ENCODE results near the gene GRB10.

GRB10 gene

GRCh38 chr7:50782375-50783208 is at the start of gene GRB10:
GRB10 (minus strand) TSS chr7:50782896; CDS start chr7:50732322, 50,574 bp downstream.
- H3K36me3 Mint-ChIP-seq (ENCODE audit: insufficient read depth) = no peaks in the 10 kb centered on the region
- no peak for DNase-seq (ENCODE audit: low spot score in 2 of 2)
- H3K27ac Mint-ChIP-seq (ENCODE audit: low read depth) = no peak within 1 kb of the TSS
- peak within 1 kb of the TSS; percentile 49 for H3K4me3 Mint-ChIP-seq
- H3K27me3 Mint-ChIP-seq = peaks cover 76% of the 10 kb centered on the region
- H3K4me1 Mint-ChIP-seq = peaks cover 9% of the 10 kb centered on the region
- no peak for ATAC-seq (replicated peaks; ENCODE audit: extremely low read depth, poor library complexity, severe bottlenecking)
- no peaks in the 10 kb centered on the region for H3K9me3 Mint-ChIP-seq

- DNase-seq (ENCODE audit: low spot score in 2 of 2) = no peak
- no peak overlapping the region for H3K27ac Mint-ChIP-seq (ENCODE audit: low read depth)
- no peaks in the 10 kb centered on the region for H3K4me1 Mint-ChIP-seq
- ATAC-seq (replicated peaks; ENCODE audit: extremely low read depth, poor library complexity, severe bottlenecking) = no peak
- H3K36me3 Mint-ChIP-seq (ENCODE audit: insufficient read depth) = peaks cover 2% of the 10 kb centered on the region
- no peaks in the 10 kb centered on the region for H3K9me3 Mint-ChIP-seq
- H3K4me3 Mint-ChIP-seq = no peak overlapping the region
- peaks cover 19% of the 10 kb centered on the region for H3K27me3 Mint-ChIP-seq
Measured at GRCh38 chr7:50828801-50829200, 46.1 kb upstream of the GRB10 start.

- Mint-ChIP-seq H3K4me3 (no peak overlapping the region), H3K9me3 (no peaks in the 10 kb centered on the region), H3K27me3 (peaks cover 12% of the 10 kb centered on the region), H3K27ac (ENCODE audit: low read depth) (no peak overlapping the region), H3K4me1 (no peaks in the 10 kb centered on the region), H3K36me3 (ENCODE audit: insufficient read depth) (peaks cover 2% of the 10 kb centered on the region)
- ATAC-seq (replicated peaks; ENCODE audit: extremely low read depth, poor library complexity, severe bottlenecking) = no peak
- DNase-seq (ENCODE audit: low spot score in 2 of 2) = no peak
Measured at GRCh38 chr7:50828116-50828515, 45.4 kb upstream of the GRB10 start.

- peaks cover 2% of the 10 kb centered on the region for H3K36me3 Mint-ChIP-seq (ENCODE audit: insufficient read depth)
- peaks cover 9% of the 10 kb centered on the region for H3K27me3 Mint-ChIP-seq
- H3K27ac Mint-ChIP-seq (ENCODE audit: low read depth) = no peak overlapping the region
- no peaks in the 10 kb centered on the region for H3K4me1 Mint-ChIP-seq
- ATAC-seq (replicated peaks; ENCODE audit: extremely low read depth, poor library complexity, severe bottlenecking) (no peak), DNase-seq (ENCODE audit: low spot score in 2 of 2) (no peak)
- H3K9me3 Mint-ChIP-seq = no peaks in the 10 kb centered on the region
- H3K4me3 Mint-ChIP-seq = no peak overlapping the region
Measured at GRCh38 chr7:50827281-50827680, 44.6 kb upstream of the GRB10 start.

GRCh38 chr7:50826371-50827172 is 43.9 kb upstream of the GRB10 start:
- Mint-ChIP-seq H3K4me1 (no peaks in the 10 kb centered on the region), H3K27me3 (peaks cover 10% of the 10 kb centered on the region), H3K27ac (ENCODE audit: low read depth) (no peak overlapping the region), H3K4me3 (no peak overlapping the region), H3K36me3 (ENCODE audit: insufficient read depth) (no peaks in the 10 kb centered on the region), H3K9me3 (no peaks in the 10 kb centered on the region)
- no peak for DNase-seq (ENCODE audit: low spot score in 2 of 2)
- no peak for ATAC-seq (replicated peaks; ENCODE audit: extremely low read depth, poor library complexity, severe bottlenecking)

- no peak for ATAC-seq (replicated peaks; ENCODE audit: extremely low read depth, poor library complexity, severe bottlenecking)
- Mint-ChIP-seq H3K9me3 (no peaks in the 10 kb centered on the region), H3K4me1 (no peaks in the 10 kb centered on the region), H3K4me3 (no peak overlapping the region), H3K27ac (ENCODE audit: low read depth) (no peak overlapping the region), H3K36me3 (ENCODE audit: insufficient read depth) (no peaks in the 10 kb centered on the region), H3K27me3 (peaks cover 18% of the 10 kb centered on the region)
- no peak for DNase-seq (ENCODE audit: low spot score in 2 of 2)
Measured at GRCh38 chr7:50825465-50825864, 42.8 kb upstream of the GRB10 start.

- peaks cover 18% of the 10 kb centered on the region for H3K27me3 Mint-ChIP-seq
- no peaks in the 10 kb centered on the region for H3K36me3 Mint-ChIP-seq (ENCODE audit: insufficient read depth)
- no peak overlapping the region for H3K27ac Mint-ChIP-seq (ENCODE audit: low read depth)
- no peak overlapping the region for H3K4me3 Mint-ChIP-seq
- H3K4me1 Mint-ChIP-seq = no peaks in the 10 kb centered on the region
- DNase-seq (ENCODE audit: low spot score in 2 of 2) = no peak
- no peak for ATAC-seq (replicated peaks; ENCODE audit: extremely low read depth, poor library complexity, severe bottlenecking)
- H3K9me3 Mint-ChIP-seq = no peaks in the 10 kb centered on the region
Measured at GRCh38 chr7:50824882-50825281, 42.2 kb upstream of the GRB10 start.

GRCh38 chr7:50822706-50823105 is 40.0 kb upstream of the GRB10 start:
- Mint-ChIP-seq H3K4me3 (no peak overlapping the region), H3K27ac (ENCODE audit: low read depth) (no peak overlapping the region), H3K9me3 (no peaks in the 10 kb centered on the region), H3K4me1 (no peaks in the 10 kb centered on the region), H3K27me3 (peaks cover 27% of the 10 kb centered on the region), H3K36me3 (ENCODE audit: insufficient read depth) (no peaks in the 10 kb centered on the region)
- no peak for DNase-seq (ENCODE audit: low spot score in 2 of 2)
- ATAC-seq (replicated peaks; ENCODE audit: extremely low read depth, poor library complexity, severe bottlenecking) = no peak

- no peaks in the 10 kb centered on the region for H3K9me3 Mint-ChIP-seq
- ATAC-seq (replicated peaks; ENCODE audit: extremely low read depth, poor library complexity, severe bottlenecking) (no peak), DNase-seq (ENCODE audit: low spot score in 2 of 2) (no peak)
- no peaks in the 10 kb centered on the region for H3K36me3 Mint-ChIP-seq (ENCODE audit: insufficient read depth)
- H3K4me1 Mint-ChIP-seq = no peaks in the 10 kb centered on the region
- no peak overlapping the region for H3K4me3 Mint-ChIP-seq
- H3K27ac Mint-ChIP-seq (ENCODE audit: low read depth) = no peak overlapping the region
- H3K27me3 Mint-ChIP-seq = peaks cover 28% of the 10 kb centered on the region
Measured at GRCh38 chr7:50822110-50822509, 39.4 kb upstream of the GRB10 start.

- Mint-ChIP-seq H3K4me1 (no peaks in the 10 kb centered on the region), H3K36me3 (ENCODE audit: insufficient read depth) (no peaks in the 10 kb centered on the region), H3K27ac (ENCODE audit: low read depth) (no peak overlapping the region), H3K27me3 (peaks cover 33% of the 10 kb centered on the region), H3K4me3 (no peak overlapping the region), H3K9me3 (no peaks in the 10 kb centered on the region)
- ATAC-seq (replicated peaks; ENCODE audit: extremely low read depth, poor library complexity, severe bottlenecking) (no peak), DNase-seq (ENCODE audit: low spot score in 2 of 2) (no peak)
Measured at GRCh38 chr7:50821457-50822008, 38.8 kb upstream of the GRB10 start.

- DNase-seq (ENCODE audit: low spot score in 2 of 2) (no peak), ATAC-seq (replicated peaks; ENCODE audit: extremely low read depth, poor library complexity, severe bottlenecking) (no peak)
- Mint-ChIP-seq H3K36me3 (ENCODE audit: insufficient read depth) (no peaks in the 10 kb centered on the region), H3K27ac (ENCODE audit: low read depth) (no peak overlapping the region), H3K9me3 (no peaks in the 10 kb centered on the region), H3K27me3 (peaks cover 45% of the 10 kb centered on the region), H3K4me3 (no peak overlapping the region), H3K4me1 (no peaks in the 10 kb centered on the region)
Measured at GRCh38 chr7:50818324-50818723, 35.6 kb upstream of the GRB10 start.

GRCh38 chr7:50817561-50817960 is 34.9 kb upstream of the GRB10 start:
- no peak overlapping the region for H3K4me3 Mint-ChIP-seq
- H3K9me3 Mint-ChIP-seq = no peaks in the 10 kb centered on the region
- DNase-seq (ENCODE audit: low spot score in 2 of 2) (no peak), ATAC-seq (replicated peaks; ENCODE audit: extremely low read depth, poor library complexity, severe bottlenecking) (no peak)
- H3K4me1 Mint-ChIP-seq = no peaks in the 10 kb centered on the region
- H3K27me3 Mint-ChIP-seq = peaks cover 45% of the 10 kb centered on the region
- H3K36me3 Mint-ChIP-seq (ENCODE audit: insufficient read depth) = no peaks in the 10 kb centered on the region
- H3K27ac Mint-ChIP-seq (ENCODE audit: low read depth) = no peak overlapping the region

GRCh38 chr7:50815138-50815537 is 32.4 kb upstream of the GRB10 start:
- Mint-ChIP-seq H3K27ac (ENCODE audit: low read depth) (no peak overlapping the region), H3K36me3 (ENCODE audit: insufficient read depth) (no peaks in the 10 kb centered on the region), H3K9me3 (no peaks in the 10 kb centered on the region), H3K27me3 (peaks cover 40% of the 10 kb centered on the region), H3K4me1 (no peaks in the 10 kb centered on the region), H3K4me3 (no peak overlapping the region)
- ATAC-seq (replicated peaks; ENCODE audit: extremely low read depth, poor library complexity, severe bottlenecking) (no peak), DNase-seq (ENCODE audit: low spot score in 2 of 2) (no peak)

All from central memory CD8-positive, alpha-beta T cell (primary cell).